SU-DHL-6 (cell line): ENCODE measurements around the gene SLC8A3.

Source experiments
- H2AFZ ChIP-seq: fragments of 200-600 bp; sonication (generic); 2 replicates; pipeline ENCODE4 v1.6.1; 2014; ENCODE audit warnings: low read depth, mild to moderate bottlenecking, moderate library complexity, mixed read lengths, antibody characterized with exemption, low read length; ENCODE audit not compliant: severe bottlenecking
- H3F3A ChIP-seq: fragments of 200-600 bp; shearing (Covaris generic); 2 replicates; pipeline ENCODE4 v1.6.0; 2016; ENCODE audit warnings: antibody characterized with exemption, mild to moderate bottlenecking; ENCODE audit not compliant: insufficient read depth
- H3K27ac ChIP-seq: fragments of 200-600 bp; sonication (generic); 2 replicates; pipeline ENCODE4 v1.5.1; 2016; ENCODE audit warnings: low read depth, mild to moderate bottlenecking, low read length, moderate library complexity, mixed read lengths
- H3K27me3 ChIP-seq: fragments of 200-600 bp; sonication (generic), shearing (Covaris generic); 2 replicates; pipeline ENCODE4 v1.6.0; 2014; ENCODE audit warnings: mild to moderate bottlenecking, low read length
- H3K36me3 ChIP-seq: fragments of 200-600 bp; sonication (generic); 2 replicates; pipeline ENCODE4 v1.6.1; 2014; ENCODE audit warnings: mild to moderate bottlenecking, low read length, mixed read lengths
- H3K4me2 ChIP-seq: fragments of 300-600, 200-600 bp; shearing (Covaris generic), sonication (generic); 2 replicates; pipeline ENCODE4 v1.6.0; 2014; ENCODE audit warnings: low read length, low read depth, mild to moderate bottlenecking; ENCODE audit not compliant: poor library complexity, severe bottlenecking
- H3K4me3 ChIP-seq: fragments of 200-600 bp; sonication (generic); 2 replicates; pipeline ENCODE4 v1.5.1; 2014; ENCODE audit warnings: antibody characterized with exemption, low read length, mild to moderate bottlenecking, mixed read lengths; ENCODE audit not compliant: insufficient read depth, poor library complexity, severe bottlenecking
- H3K79me2 ChIP-seq: fragments of 200-600 bp; sonication (generic); 2 replicates; pipeline ENCODE4 v1.6.1; 2014; ENCODE audit warnings: mild to moderate bottlenecking, low read length, moderate library complexity; ENCODE audit not compliant: insufficient read depth
- H3K9ac ChIP-seq: fragments of 200-600 bp; sonication (generic); 2 replicates; pipeline ENCODE4 v1.7.0; 2014; ENCODE audit warnings: mild to moderate bottlenecking, low read length
- H3K9me2 ChIP-seq: fragments of 200-600 bp; sonication (generic); replicated peaks from 2 replicates; pipeline ENCODE4 v1.6.1; 2014; ENCODE audit warnings: low read length; ENCODE audit not compliant: insufficient read depth
- H3K9me3 ChIP-seq: fragments of 200-600 bp; sonication (generic); 2 replicates; pipeline ENCODE4 v1.6.1; 2014; ENCODE audit warnings: low read length, mixed read lengths; ENCODE audit not compliant: insufficient read depth
- H4K20me1 ChIP-seq: fragments of 200-600 bp; sonication (generic); 2 replicates; pipeline ENCODE4 v1.6.1; 2014; ENCODE audit warnings: low read depth, mild to moderate bottlenecking, antibody characterized with exemption, low read length, moderate library complexity, mixed read lengths
- EZH2phosphoT487 ChIP-seq: fragments of 200-600 bp; sonication (generic), shearing (Covaris generic); conservative IDR thresholded peaks from 2 replicates; pipeline ENCODE4 v1.6.1; 2018; ENCODE audit warnings: mild to moderate bottlenecking, antibody characterized with exemption, low read length, moderate library complexity, mixed read lengths
- TF ChIP-seq, protein P1 (sequence below): fragments of 200-600 bp; sonication (generic); IDR thresholded peaks from one replicate; pipeline ENCODE4 v1.5.1; 2017; ENCODE audit warnings: antibody characterized with exemption, mild to moderate bottlenecking, low read length, moderate library complexity; ENCODE audit not compliant: insufficient read depth, poor library complexity, severe bottlenecking

SLC8A3 gene

GRCh38 chr14:70121521-70121920 is 67.2 kb downstream of the SLC8A3 start:
- Histone ChIP-seq H3K9ac (no peak overlapping the region), H3K4me3 (no peak overlapping the region), H3K36me3 (no peaks in the 10 kb centered on the region), H4K20me1 (no peaks in the 10 kb centered on the region), H3K27me3 (no peaks in the 10 kb centered on the region), H2AFZ (no peak overlapping the region), H3K4me2 (no peak overlapping the region), H3K27ac (no peak overlapping the region), H3K9me2 (no peaks in the 10 kb centered on the region), H3F3A (no peaks in the 10 kb centered on the region), H3K79me2 (no peaks in the 10 kb centered on the region), H3K9me3 (no peaks in the 10 kb centered on the region)
- TF ChIP-seq, protein P1, sequence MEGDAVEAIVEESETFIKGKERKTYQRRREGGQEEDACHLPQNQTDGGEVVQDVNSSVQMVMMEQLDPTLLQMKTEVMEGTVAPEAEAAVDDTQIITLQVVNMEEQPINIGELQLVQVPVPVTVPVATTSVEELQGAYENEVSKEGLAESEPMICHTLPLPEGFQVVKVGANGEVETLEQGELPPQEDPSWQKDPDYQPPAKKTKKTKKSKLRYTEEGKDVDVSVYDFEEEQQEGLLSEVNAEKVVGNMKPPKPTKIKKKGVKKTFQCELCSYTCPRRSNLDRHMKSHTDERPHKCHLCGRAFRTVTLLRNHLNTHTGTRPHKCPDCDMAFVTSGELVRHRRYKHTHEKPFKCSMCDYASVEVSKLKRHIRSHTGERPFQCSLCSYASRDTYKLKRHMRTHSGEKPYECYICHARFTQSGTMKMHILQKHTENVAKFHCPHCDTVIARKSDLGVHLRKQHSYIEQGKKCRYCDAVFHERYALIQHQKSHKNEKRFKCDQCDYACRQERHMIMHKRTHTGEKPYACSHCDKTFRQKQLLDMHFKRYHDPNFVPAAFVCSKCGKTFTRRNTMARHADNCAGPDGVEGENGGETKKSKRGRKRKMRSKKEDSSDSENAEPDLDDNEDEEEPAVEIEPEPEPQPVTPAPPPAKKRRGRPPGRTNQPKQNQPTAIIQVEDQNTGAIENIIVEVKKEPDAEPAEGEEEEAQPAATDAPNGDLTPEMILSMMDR = no peak
- TF ChIP-seq EZH2phosphoT487 = no peak

GRCh38 chr14:70118064-70118463 is 70.7 kb downstream of the SLC8A3 start:
- H3K27ac ChIP-seq = no peak overlapping the region
- H3K79me2 ChIP-seq = no peaks in the 10 kb centered on the region
- H3K9me3 ChIP-seq = no peaks in the 10 kb centered on the region
- no peaks in the 10 kb centered on the region for H3F3A ChIP-seq
- H3K27me3 ChIP-seq = no peaks in the 10 kb centered on the region
- no peak overlapping the region for H3K4me3 ChIP-seq
- TF ChIP-seq, protein P1 = no peak
- TF ChIP-seq EZH2phosphoT487 = no peak
- H3K36me3 ChIP-seq = no peaks in the 10 kb centered on the region
- H3K9ac ChIP-seq = no peak overlapping the region
- H4K20me1 ChIP-seq = no peaks in the 10 kb centered on the region
- H2AFZ ChIP-seq = no peak overlapping the region
- no peak overlapping the region for H3K4me2 ChIP-seq
- no peaks in the 10 kb centered on the region for H3K9me2 ChIP-seq

- H3K9me3 ChIP-seq = no peaks in the 10 kb centered on the region
- no peak overlapping the region for H3K27ac ChIP-seq
- no peaks in the 10 kb centered on the region for H3K27me3 ChIP-seq
- H4K20me1 ChIP-seq = no peaks in the 10 kb centered on the region
- no peaks in the 10 kb centered on the region for H3K9me2 ChIP-seq
- H3F3A ChIP-seq = no peaks in the 10 kb centered on the region
- no peak overlapping the region for H3K4me3 ChIP-seq
- H3K36me3 ChIP-seq = no peaks in the 10 kb centered on the region
- H3K4me2 ChIP-seq = no peak overlapping the region
- H3K9ac ChIP-seq = no peak overlapping the region
- H3K79me2 ChIP-seq = no peaks in the 10 kb centered on the region
- no peak overlapping the region for H2AFZ ChIP-seq
- no peak for TF ChIP-seq EZH2phosphoT487
- TF ChIP-seq, protein P1 = no peak
These were observed 72.5 kb downstream of the SLC8A3 start for GRCh38 chr14:70116278-70116677.

DNA sequence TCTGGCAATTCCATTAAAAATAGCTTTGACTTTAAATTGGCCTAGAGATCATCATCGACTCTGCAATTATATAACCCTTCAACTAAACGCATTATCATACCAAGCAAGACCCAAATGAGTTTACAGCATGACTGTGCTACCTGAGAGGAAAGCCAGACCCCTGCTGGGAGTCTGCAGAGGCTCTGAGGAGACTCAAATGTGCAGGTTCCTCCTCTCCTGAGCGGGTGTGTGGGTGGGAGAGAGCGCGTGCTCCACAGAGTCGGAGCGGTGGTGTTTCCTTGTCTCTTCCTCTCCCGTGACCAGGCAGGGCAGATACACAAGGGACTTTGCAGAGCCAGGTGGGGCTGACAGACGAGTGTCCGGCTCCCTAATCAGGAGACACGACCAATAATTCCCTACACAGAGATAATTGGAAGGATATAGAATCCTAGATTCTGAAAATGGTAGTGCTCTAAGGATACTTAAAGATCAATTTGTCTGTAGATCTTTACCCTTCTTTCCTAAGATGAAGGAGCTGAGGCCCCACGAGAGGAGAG is 74.1 kb downstream of the SLC8A3 start:
- Histone ChIP-seq H3F3A (no peaks in the 10 kb centered on the region), H3K27ac (no peak overlapping the region), H3K79me2 (no peaks in the 10 kb centered on the region), H3K9ac (no peak overlapping the region), H3K4me3 (no peak overlapping the region), H3K36me3 (no peaks in the 10 kb centered on the region), H4K20me1 (no peaks in the 10 kb centered on the region), H3K9me2 (no peaks in the 10 kb centered on the region), H3K4me2 (no peak overlapping the region), H3K9me3 (no peaks in the 10 kb centered on the region), H3K27me3 (no peaks in the 10 kb centered on the region), H2AFZ (no peak overlapping the region)
- TF ChIP-seq EZH2phosphoT487 = no peak
- TF ChIP-seq, protein P1 = no peak
